Stimulated activated CD4-positive, alpha-beta T cell treated with anti-CD3 and anti-CD28 coated beads, Interleukin-2, amount 100 ng/mL, for 24 hours (primary cell): ENCODE results near the gene CEL.
A peak's percentile ranks its signal among the peaks of the same experiment; 100 is the strongest.

ENCODE experiments used
- DNase-seq, 2 donors: peaks; one replicate each; pipeline ENCODE4 v3.0.0-alpha.2; 2020

The CEL gene

GRCh38 chr9:133106511-133107244 lies 44.9 kb downstream of the CEL start:
- DNase-seq, result no peak

GRCh38 chr9:133107245-133107722 lies 45.5 kb downstream of the CEL start:
- no peak for DNase-seq

- no peak for DNase-seq
Measured at GRCh38 chr9:133107961-133108793, 46.4 kb downstream of the CEL start.

- DNase-seq, result no peak
Measured at GRCh38 chr9:133108794-133109641, 47.2 kb downstream of the CEL start.

- DNase-seq, result no peak
Measured at GRCh38 chr9:133109931-133110650, 48.3 kb downstream of the CEL start.

- no peak for DNase-seq
Measured at GRCh38 chr9:133111808-133112662, 50.3 kb downstream of the CEL start.

- DNase-seq, result no peak
Measured at GRCh38 chr9:133112663-133113026, 50.9 kb downstream of the CEL start.

- DNase-seq, result no peak
Measured at GRCh38 chr9:133113163-133113948, 51.6 kb downstream of the CEL start.

- no peak for DNase-seq
Measured at GRCh38 chr9:133113949-133114885, 52.4 kb downstream of the CEL start.

GRCh38 chr9:133114886-133115603 lies 53.3 kb downstream of the CEL start:
- no peak for DNase-seq

- DNase-seq, result peak; percentile 72 to 77
Measured at GRCh38 chr9:133115604-133116345, 54.0 kb downstream of the CEL start.

GRCh38 chr9:133116346-133117231 lies 54.8 kb downstream of the CEL start:
- DNase-seq, result no peak

GRCh38 chr9:133117271-133118178 lies 55.7 kb downstream of the CEL start:
- no peak for DNase-seq

GRCh38 chr9:133118179-133118520 lies 56.4 kb downstream of the CEL start:
- DNase-seq, result no peak

GRCh38 chr9:133118568-133118967 lies 56.8 kb downstream of the CEL start:
- DNase-seq, result no peak
